Measurements from ENCODE around the gene ACIN1.

- no peak for TF ChIP-seq CTCF (conservative IDR thresholded peaks at IDR 0.05 in 1 of 2, IDR thresholded peaks at IDR 0.05 in 1 of 2; ENCODE audit: low read depth in 1 of 2, low read length in 2 of 2)
- no peak for TF ChIP-seq EZH2 (IDR thresholded peaks at IDR 0.05; ENCODE audit: low read length, missing control alignments)
These were observed 27.8 kb downstream of the ACIN1 start for GRCh38 chr14:23066855-23067744.

Data from fibroblast of lung (primary cell).